ENCODE results near the gene LSM7.

The LSM7 gene

GRCh38 chr19:2328401-2329148 is at the start of gene LSM7, which contains the start of gene SPPL2B:
TSS of gene LSM7 (minus strand) at chr19:2328586. CDS start at chr19:2328566, 20 bp downstream.
TSS of gene SPPL2B (plus strand) at chr19:2328684. CDS start at chr19:2328710, 26 bp downstream.
- DNase-seq = peak; percentile 71

- DNase-seq = no peak
Measured at GRCh38 chr19:2376784-2377519, 48.6 kb upstream of the LSM7 start.

- DNase-seq = no peak
Measured at GRCh38 chr19:2375353-2376121, 47.2 kb upstream of the LSM7 start.

GRCh38 chr19:2374808-2375207 is 46.4 kb upstream of the LSM7 start:
- DNase-seq = no peak

GRCh38 chr19:2372076-2372612 is 43.8 kb upstream of the LSM7 start:
- no peak for DNase-seq

GRCh38 chr19:2371656-2372055 is 43.3 kb upstream of the LSM7 start:
- DNase-seq = no peak

- no peak for DNase-seq
Measured at GRCh38 chr19:2365201-2365970, 37.0 kb upstream of the LSM7 start.

GRCh38 chr19:2363419-2363818 is 35.0 kb upstream of the LSM7 start:
- no peak for DNase-seq

GRCh38 chr19:2362970-2363300 is 34.5 kb upstream of the LSM7 start:
- no peak for DNase-seq

- no peak for DNase-seq
Measured at GRCh38 chr19:2362046-2362969, 33.9 kb upstream of the LSM7 start.

GRCh38 chr19:2361246-2362045 is 33.1 kb upstream of the LSM7 start:
- no peak for DNase-seq

GRCh38 chr19:2360833-2361232 is 32.4 kb upstream of the LSM7 start:
- no peak for DNase-seq

GRCh38 chr19:2359992-2360685 is 31.8 kb upstream of the LSM7 start, which contains the start of gene TMPRSS9:
TSS of gene TMPRSS9 (plus strand) at chr19:2360265. CDS start at chr19:2389786, 29,521 bp downstream.
- DNase-seq = no peak

- DNase-seq = no peak
Measured at GRCh38 chr19:2358548-2359173, 30.3 kb upstream of the LSM7 start.

- DNase-seq = no peak
Measured at GRCh38 chr19:2357279-2358206, 29.2 kb upstream of the LSM7 start.

- DNase-seq = no peak
Measured at GRCh38 chr19:2356036-2356646, 27.8 kb upstream of the LSM7 start.

- DNase-seq = no peak
Measured at GRCh38 chr19:2355168-2356035, 27.0 kb upstream of the LSM7 start.
